Activated CD4-positive, CD25-positive, alpha-beta regulatory T cell treated with anti-CD3 and anti-CD28 coated beads, Interleukin-2, amount 50 U/mL, for 24 hours (primary cell): Measurements from ENCODE around the gene MARVELD2.
"Not testable (repeated sequence)": the region's sequence is repeated elsewhere in the genome, so short reads cannot be mapped to it uniquely, and the experiment has no call there.

Experiments used
- ATAC-seq, 2 donors: fragments of 150-1000 bp; cut with Tn5 transposase; one replicate each; pipeline ENCODE4 v1.10.0; 2021; ENCODE audit warnings: mild to moderate bottlenecking in 1 of 2, moderate library complexity in 1 of 2

Gene MARVELD2

DNA sequence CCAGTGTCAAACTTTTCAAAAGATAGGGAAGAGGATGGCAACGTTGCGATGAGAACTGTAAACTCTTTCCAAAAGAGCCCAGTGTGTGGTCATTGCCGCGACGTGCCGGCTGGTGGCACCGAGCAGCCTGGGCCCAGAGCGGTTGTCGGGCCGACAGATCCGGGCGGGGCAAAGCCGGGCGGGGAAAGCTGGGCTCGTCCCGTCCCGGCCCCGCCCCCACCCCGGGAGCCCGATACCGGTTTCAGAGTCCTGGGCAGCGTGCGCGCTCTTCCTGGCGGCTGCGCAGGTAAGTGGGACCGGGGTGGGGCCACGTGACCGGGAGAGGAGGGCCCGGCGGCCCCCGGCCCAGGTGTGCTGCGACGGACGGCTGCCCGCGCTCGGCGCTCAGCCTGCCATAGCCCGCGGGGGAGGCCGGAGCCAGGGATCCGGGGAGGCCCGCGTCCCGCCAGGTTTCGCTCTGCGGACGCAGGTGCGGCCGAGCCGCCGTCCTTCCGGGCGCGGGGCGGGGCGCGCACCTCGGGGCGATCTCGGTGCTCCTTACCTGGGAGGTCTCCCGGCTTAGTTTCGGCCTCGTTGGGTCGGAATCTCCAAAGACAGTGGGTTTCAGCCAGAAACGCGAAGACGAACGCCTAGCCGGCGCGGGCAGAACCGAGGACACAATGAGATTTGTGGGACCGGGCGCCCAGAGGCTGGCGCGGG lies at the start of gene MARVELD2:
TSS of gene MARVELD2 (plus strand) at position 232 of the 699 bp plus-strand sequence. CDS start 4,270 bp downstream, outside the sequence.
- peak; percentile 75 to 76 for ATAC-seq

DNA sequence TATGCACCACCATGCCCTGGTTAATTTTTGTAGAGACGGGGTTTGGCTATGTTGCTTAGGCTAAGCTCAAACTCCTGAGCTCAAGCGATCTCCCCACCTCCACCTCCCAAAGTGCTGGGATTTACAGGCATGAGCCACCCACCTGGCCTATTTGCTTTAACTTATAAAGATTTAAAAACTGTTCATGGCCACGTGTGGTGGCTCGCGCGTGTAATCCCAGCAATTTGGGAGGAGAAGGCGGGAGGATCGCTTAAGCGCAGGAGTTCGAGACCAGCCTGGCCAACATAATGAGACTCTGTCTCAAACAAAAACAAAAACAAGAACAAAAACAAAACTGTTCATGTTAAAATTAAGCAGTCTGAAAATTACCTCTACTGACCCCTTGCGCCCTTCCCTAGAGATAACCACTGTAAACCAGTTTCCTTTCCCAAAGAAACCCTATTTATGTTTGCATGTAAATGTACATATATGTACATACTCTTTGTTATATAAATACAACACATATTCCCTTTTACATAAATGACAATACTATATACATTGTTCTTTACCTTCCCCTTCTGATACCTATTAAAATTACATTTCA lies 47.1 kb upstream of the MARVELD2 start:
- no peak for ATAC-seq

DNA sequence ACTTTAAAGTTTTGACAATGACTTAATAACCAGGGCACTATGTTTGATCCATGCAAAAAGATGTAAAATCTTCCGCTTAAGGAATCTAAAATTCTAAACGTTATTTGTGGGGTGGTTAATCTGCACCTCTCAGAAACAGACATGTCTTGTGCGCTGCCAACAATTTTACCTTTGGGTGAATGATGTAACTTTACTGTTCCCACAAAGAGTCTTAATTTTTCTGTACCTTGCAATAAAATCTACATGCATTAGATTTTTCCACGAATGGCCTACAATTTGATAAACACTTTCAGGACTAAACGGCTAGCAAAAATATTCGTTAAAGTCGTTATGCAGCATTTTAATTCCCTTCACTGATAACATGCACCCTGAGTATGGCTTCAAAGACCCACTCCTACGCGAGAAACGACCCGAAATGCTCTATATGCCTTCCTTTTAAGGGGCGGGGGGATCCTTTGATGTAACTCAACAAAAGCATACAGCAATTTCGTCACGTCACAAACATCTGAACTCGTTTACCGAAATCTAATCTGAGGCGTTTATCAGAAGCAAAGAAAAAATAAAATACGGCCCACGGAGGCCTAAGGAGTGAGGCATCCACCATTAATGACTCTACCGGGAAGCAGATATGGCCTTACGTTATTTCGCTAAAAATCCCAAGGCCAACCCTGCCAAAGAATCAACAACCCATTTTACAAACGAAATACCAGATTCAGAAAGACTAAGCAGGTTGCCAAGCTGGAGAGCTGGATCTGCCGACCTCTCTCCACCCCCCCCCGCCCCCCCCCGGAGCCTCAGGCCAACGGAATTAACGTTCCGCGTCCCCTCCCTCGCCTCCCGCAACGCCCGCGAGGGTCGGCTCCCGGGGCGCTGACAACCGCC lies 46.2 kb upstream of the MARVELD2 start:
- ATAC-seq: peak; percentile 18 to 22

- ATAC-seq: peak; percentile 92 to 94
Measured at GRCh38 chr5:69369340-69370121, 45.4 kb upstream of the MARVELD2 start, which contains the start of the genes AK6, RAD17 and TAF9. Gene AK6, minus strand, starts transcription at chr5:69369520. Its CDS starts 30 bp downstream, at chr5:69369490. Gene RAD17, plus strand, starts transcription at chr5:69369818. Its CDS starts 2,391 bp downstream, at chr5:69372209. Gene TAF9, minus strand, starts transcription at chr5:69369520. Its CDS starts 3,783 bp downstream, at chr5:69365737.

GRCh38 chr5:69370335-69370734 lies 44.6 kb upstream of the MARVELD2 start:
- ATAC-seq: not testable (repeated sequence)

DNA sequence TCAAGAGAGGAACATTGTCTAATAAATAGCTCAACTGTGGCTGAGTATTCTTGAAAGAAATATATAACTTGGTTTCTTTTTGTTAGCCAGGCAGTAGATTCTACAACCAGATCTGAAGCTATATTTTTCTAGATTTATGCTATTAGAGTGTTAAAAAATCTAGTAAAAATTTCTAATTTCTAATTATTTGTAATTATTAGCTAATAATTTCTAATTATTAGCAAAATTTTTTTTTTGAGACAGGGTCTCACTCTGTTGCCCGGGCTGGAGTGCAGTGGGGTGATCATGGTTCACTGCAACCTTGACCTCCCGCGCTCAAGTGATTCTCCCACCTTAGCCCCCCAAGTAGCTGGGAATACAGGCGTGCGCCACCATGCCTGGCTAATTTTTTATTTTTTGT lies 42.5 kb upstream of the MARVELD2 start:
- no peak for ATAC-seq

GRCh38 chr5:69374911-69375446 lies 39.9 kb upstream of the MARVELD2 start:
- no peak for ATAC-seq

DNA sequence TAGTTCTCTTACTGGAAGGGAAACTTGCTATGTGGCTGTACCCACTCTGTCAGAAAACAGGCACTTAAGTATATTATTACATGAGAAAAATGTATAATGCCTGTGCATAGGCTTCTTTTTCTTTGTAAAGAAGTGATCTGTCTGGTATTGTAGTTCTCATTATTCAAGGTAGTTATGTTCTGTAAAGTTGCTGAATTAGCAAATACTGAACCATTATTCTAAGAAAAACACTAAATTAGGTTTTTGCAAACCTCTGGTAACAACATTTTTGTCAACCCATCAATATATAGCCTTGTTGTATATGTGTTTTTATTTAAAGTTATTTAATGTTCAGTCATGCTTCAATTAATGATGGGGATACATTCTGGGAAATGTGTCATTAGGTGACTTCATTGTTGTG lies 36.5 kb upstream of the MARVELD2 start:
- ATAC-seq: no peak

GRCh38 chr5:69404659-69405330 lies 10.1 kb upstream of the MARVELD2 start:
- ATAC-seq: no peak

DNA sequence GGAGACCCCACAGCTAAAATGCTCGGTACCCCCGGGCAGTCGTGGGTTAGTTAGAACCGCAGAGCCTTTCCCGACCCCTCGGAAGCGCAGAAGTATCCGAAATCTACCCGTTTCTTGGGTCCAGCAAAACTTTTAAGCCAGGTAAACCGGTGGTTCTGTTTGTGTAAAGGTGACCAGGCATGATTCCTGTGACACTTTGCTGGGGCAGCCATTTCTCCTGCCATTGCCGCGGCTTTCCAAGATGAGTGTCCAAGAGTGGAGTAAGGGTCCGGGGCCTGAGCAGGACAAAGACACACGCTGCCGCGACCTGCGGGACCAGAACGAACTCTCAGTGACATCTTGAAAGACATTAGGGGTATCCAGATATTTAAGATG lies 655 bp downstream of the MARVELD2 start:
- no peak for ATAC-seq

GRCh38 chr5:69416180-69416579 lies 1.3 kb downstream of the MARVELD2 start:
- ATAC-seq: no peak

DNA sequence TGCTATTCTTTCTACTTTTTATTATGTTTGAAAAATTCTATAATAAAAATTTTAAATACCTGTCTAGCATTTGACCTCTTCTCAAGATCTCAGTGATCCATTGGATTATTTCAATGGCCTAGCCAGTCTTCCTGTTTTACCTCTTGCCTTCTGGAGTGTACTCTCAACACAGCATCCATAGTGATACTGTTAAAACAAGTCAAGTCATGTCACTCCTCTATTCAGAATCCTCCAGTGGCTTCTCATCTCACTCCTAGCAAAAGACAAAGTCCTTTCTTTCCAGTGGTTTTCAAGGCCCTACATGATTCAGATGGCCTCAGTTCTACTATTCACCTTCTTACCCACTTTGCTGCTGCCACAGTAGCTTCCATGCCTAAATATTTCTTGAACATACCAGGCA lies 1.8 kb downstream of the MARVELD2 start:
- ATAC-seq: no peak

GRCh38 chr5:69418554-69418953 lies 3.6 kb downstream of the MARVELD2 start:
- ATAC-seq: no peak

- ATAC-seq: no peak
Measured at GRCh38 chr5:69431424-69432303, 16.7 kb downstream of the MARVELD2 start.

DNA sequence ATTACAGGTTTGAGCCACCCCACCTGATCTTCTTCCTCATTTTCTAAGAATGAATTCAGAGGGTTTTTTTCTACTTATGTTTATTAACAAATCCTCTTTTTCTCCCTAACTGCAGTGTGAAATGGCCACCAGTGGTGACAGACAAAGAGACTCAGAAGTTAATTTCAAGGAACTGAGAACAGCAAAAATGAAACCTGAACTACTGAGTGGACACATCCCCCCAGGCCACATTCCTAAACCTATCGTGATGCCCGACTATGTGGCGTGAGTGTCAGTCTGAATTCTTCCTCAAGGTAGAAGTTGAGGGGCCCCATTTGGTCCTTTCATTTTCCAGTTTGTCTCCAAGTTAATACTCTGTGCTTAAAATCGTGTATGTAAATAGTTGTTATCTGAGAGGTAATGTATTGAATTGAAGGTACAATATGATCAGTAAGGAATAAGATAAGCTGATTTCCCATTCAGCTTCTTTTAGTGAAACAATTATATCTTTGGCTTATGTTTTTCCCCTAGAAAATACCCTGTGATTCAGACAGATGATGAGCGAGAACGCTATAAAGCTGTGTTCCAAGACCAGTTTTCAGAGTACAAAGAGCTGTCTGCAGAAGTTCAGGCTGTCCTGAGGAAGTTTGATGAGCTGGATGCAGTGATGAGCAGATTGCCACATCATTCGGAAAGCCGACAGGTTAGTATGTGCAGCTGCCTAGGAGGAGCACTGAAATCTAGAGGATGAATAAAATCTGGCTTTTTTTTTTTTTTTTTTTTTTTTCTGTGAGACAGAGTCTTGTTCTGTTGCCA lies 17.7 kb downstream of the MARVELD2 start:
- peak; percentile 13 to 56 for ATAC-seq

DNA sequence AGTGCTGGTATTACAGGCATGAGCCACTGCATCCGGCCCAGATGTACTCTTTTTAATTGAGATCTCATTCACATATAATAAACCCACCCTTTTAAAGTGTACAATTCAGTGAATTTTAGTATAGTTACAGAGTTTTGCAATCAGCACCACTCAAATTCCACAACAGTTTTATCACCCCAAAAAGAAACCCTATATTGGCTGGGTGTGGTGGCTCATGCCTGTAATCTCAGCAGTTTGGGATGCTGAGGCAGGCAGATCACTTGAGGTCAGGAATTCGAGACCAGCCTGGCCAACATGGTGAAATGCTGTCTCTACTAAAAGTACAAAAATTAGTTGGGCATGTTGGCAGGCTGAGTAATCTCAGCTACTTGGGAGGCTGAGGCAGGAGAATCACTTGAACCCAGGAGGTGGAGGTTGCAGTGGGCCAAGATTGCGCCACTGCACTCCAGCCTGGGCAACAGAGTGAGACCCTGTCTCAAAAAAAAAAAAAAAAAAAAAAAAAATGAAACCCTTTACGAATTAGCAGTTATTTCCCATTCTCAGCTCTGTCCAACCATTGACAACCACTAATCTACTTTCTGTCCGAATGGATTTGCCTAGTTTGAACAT lies 20.5 kb downstream of the MARVELD2 start:
- ATAC-seq: not testable (repeated sequence)

DNA sequence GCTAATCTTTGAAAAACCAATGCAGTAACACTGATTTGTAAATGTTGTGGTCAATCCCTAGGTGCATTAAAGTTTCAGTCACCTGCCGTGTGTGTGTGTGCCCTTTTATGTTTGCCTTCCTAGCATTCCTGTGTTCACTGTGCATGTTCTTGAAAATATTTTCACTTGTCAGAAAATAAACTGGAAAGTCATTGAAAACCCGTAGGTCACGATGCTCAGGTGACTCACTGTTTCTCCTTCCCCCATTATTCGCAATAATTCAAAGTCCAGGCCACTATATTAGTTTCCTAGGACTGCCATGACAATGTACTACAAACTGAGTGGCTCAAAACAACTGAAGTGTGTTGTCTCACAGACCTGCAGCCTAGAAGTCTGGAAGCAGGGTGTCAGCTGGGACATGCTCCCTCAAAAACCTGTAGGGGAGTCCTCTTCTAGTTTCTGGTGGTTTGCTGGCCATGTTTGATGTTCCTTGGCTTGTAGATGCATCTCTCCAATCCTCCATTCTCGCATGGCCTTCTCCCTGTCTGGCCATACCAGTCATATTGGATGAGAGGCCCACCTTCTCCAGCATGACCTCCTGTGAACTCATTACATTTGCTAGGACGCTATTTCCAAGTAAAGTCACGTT lies 29.3 kb downstream of the MARVELD2 start:
- ATAC-seq: no peak

GRCh38 chr5:69449511-69449910 lies 34.6 kb downstream of the MARVELD2 start:
- no peak for ATAC-seq

- no peak for ATAC-seq
Measured at GRCh38 chr5:69450116-69450515, 35.2 kb downstream of the MARVELD2 start.
